GM12873 (cell line): ENCODE results near the gene ZNF185.

Experiments used
- TF ChIP-seq, protein P1 (sequence below): IDR thresholded peaks from 2 replicates; pipeline ENCODE4 v1.5.1; 2012; ENCODE audit warnings: low read depth, mild to moderate bottlenecking, moderate library complexity, low read length, control low read depth; ENCODE audit not compliant: insufficient read depth; ENCODE audit errors: missing control alignments

Gene ZNF185

DNA sequence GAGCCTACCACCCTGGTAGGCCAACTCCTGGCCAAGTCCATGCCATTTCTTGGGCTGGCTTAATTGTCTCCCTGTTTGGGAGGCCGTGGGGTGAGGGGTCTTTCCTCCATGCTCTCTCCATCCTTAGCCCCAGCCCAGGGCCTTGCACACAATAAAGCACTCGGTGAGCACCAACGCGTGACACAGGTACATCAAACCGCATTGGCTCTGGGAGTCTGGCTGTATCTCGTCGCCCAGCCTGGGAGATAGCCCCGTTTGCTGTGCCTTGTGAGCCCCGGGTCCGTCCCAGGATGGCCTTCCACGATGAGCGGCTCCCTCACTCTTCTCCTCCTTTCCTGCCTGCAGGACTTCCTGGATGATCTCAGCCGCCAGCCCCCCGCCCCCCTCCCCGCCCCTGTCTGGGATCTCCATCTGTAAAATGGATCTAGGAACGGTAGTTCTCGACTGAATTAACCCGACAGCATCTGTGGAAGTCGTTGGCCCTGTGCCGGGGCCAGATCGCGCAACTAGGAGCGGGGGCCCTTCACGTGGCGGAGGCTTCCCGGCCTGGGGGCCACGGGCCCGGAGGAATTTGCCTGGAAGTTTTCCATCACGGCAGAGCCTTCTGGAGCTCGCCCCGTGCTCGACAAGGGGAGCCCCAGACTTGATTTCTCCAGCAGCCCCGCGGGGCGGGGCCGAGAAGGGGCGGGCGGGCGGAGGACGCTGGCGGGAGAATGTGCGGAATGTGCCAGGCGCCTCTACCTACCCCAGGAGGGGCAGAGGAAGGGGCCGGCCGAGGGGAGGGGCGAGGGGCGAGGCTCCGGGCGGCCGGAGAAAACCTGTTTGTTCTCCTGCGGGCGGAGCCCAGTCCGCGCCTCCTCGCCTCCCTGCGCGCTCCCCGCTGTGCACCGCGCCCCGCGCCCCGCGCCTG is at the start of gene ZNF185:
Gene ZNF185, plus strand, starts transcription at position 846 of the 910 bp plus-strand sequence. CDS start 16,423 bp downstream, outside the sequence.
- TF ChIP-seq, protein P1, sequence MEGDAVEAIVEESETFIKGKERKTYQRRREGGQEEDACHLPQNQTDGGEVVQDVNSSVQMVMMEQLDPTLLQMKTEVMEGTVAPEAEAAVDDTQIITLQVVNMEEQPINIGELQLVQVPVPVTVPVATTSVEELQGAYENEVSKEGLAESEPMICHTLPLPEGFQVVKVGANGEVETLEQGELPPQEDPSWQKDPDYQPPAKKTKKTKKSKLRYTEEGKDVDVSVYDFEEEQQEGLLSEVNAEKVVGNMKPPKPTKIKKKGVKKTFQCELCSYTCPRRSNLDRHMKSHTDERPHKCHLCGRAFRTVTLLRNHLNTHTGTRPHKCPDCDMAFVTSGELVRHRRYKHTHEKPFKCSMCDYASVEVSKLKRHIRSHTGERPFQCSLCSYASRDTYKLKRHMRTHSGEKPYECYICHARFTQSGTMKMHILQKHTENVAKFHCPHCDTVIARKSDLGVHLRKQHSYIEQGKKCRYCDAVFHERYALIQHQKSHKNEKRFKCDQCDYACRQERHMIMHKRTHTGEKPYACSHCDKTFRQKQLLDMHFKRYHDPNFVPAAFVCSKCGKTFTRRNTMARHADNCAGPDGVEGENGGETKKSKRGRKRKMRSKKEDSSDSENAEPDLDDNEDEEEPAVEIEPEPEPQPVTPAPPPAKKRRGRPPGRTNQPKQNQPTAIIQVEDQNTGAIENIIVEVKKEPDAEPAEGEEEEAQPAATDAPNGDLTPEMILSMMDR, result no peak

DNA sequence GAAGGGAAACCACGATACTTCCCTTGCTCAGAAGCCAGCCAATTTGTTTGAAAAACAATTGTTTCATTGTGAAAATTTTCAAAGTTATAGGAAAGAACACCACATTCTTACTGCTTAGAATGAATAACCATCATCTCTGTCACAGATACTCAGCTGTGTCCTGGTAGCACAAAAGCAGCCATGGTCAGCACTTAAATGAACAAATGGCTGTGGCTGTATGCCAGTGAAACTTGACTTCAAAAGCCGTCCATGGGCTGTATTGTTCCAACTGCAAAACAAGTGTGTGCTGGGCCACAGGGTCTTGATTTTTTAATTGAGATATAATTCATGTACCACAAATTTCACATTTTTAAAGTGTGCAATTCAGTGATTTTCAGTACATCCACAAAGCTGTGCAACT is 47.4 kb upstream of the ZNF185 start:
- TF ChIP-seq, protein P1, result no peak

DNA sequence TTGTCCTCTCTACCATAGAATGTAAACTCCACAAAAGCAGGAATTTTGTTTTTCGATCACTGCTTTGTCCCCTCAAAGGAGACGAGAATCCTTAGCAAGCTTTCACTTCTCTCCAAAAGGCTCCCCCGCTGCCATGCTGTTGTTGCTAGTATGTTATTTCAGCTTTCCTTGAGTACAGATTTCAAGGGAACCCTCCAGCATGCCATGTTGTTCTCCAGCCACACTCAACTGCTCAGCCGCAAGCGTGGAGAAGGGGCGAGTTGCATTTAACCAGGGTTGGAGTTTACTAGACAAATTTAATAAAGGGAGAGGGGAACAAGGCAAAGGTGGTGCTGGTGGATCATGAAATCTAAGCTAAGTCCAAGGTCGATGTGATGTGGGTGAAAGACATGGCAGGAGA is 43.9 kb upstream of the ZNF185 start:
- TF ChIP-seq, protein P1, result no peak

DNA sequence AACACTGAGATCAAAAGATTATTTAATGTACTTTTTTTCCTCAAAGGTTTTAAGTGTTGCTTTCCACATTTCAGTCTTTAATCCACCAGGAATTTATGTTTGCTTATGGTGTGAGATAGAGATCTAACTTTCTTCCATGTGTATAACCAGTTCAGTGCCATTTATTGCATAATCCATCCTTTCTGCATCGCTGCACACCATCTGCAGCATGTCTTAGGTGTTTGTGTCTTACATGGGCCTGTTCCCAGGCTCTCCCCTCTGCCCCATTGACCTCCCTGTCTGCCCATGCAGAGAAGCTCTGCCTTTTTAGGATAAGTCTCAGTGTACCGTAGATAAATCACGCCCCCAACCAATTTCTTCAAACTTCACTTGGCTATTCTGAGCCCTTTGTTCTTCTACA is 36.8 kb upstream of the ZNF185 start:
- TF ChIP-seq, protein P1, result no peak

DNA sequence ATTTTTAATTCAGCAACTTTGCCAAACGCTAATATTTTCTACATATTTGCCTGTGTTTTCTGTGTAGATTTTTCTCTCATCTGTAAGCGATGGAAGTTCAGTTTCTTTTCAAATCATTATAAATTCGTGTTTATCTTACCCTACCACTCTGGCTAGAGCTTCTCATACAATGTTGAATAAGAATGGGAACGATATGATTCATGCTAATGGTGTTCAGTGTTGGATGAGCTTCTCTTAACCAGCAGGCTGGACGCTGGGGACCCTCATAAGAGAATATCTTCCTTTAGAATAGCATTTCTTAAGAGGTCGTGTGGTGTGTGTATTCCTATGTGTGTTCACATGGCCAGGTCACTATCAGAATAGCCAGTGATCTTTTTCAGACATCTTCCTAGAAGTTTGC is 36.0 kb upstream of the ZNF185 start:
- TF ChIP-seq, protein P1, result no peak

DNA sequence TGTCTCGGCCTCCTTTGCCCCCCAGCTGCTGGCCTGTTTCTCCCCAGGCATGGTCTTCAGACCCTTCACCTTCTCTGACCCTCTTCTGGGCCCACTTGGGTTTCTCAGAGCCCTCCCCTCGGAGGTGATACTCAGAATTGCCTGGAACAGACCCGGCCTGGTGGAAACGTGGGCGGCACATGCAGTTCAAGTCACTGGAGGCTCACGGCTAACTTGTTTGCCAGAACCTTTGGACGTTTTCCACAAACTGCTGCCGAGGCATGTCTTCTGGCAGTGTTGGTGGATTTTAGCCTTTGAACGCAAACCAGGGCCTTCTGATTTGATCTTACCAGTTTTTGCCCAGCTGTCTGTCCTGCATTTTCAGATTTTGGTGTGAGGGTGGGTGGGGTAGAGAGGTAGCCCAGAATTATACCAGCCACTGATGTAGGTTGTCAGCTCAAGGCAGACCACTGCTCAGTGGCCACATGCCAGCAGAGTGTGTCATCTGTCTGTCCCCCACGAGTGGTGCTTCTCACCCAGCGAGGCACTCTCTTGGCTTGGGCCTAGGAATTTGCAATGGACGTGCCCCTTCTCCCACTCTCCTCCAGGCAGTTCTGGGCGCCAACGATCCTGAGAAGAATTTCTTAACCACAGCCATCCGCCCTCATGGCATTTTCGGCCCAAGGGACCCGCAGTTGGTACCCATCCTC is 32.5 kb upstream of the ZNF185 start:
- TF ChIP-seq, protein P1, result no peak

DNA sequence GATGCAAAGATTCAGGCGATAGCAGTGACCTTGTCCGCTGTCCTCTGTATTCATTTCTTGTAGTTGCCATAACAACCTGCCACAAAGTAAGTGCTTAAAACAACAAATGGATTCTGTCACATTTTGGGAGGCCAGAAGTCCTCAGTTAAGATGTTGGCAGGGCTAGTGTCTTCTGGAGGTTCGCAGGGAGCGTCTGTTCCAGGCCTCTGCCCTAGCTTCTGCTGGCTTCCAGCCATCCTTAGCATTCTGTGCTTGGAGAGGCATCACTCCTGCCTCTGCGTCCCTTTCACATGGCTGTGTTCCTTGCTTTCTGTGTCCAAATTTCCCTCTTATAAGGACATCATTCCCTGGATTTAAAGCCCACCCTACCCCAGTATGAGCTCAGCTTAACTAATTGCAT is 31.5 kb upstream of the ZNF185 start:
- TF ChIP-seq, protein P1, result no peak
